ENCODE results near the gene TENM4.

Gene TENM4

GRCh38 chr11:79025622-79026021 lies 415.2 kb downstream of the TENM4 start:
- no peak for TF ChIP-seq FOXM1 (IDR thresholded peaks at IDR 0.05; ENCODE audit: borderline replicate concordance, low read depth)
- no peak for TF ChIP-seq CREB1 (IDR thresholded peaks at IDR 0.05; ENCODE audit: low read depth)
- no peak for TF ChIP-seq NFIC (IDR thresholded peaks at IDR 0.05)
- TF ChIP-seq ZBTB7A (IDR thresholded peaks at IDR 0.05; ENCODE audit: low read depth) = no peak
- no peak for TF ChIP-seq REST (IDR thresholded peaks at IDR 0.05; ENCODE audit: low read depth)
- TF ChIP-seq EGR1 (IDR thresholded peaks at IDR 0.05) = no peak
- TF ChIP-seq CEBPB (IDR thresholded peaks at IDR 0.05) = no peak
- TF ChIP-seq MAX (IDR thresholded peaks at IDR 0.05) = no peak
- TF ChIP-seq TAF1 (IDR thresholded peaks at IDR 0.05; ENCODE audit: low read depth) = no peak
- TF ChIP-seq YY1 (IDR thresholded peaks at IDR 0.05; ENCODE audit: low read depth) = no peak
- no peak for TF ChIP-seq USF1 (IDR thresholded peaks at IDR 0.05)
- TF ChIP-seq EP300 (IDR thresholded peaks at IDR 0.05; ENCODE audit: borderline replicate concordance) = no peak
- TF ChIP-seq RAD21 (IDR thresholded peaks at IDR 0.05; ENCODE audit: low read depth) = no peak
- no peak for TF ChIP-seq TEAD4 (IDR thresholded peaks at IDR 0.05)

GRCh38 chr11:79025097-79025496 lies 415.7 kb downstream of the TENM4 start:
- TF ChIP-seq CREB1 (IDR thresholded peaks at IDR 0.05; ENCODE audit: low read depth) (no peak), USF1 (IDR thresholded peaks at IDR 0.05) (no peak), CEBPB (IDR thresholded peaks at IDR 0.05) (no peak), TEAD4 (IDR thresholded peaks at IDR 0.05) (no peak), REST (IDR thresholded peaks at IDR 0.05; ENCODE audit: low read depth) (no peak), MAX (IDR thresholded peaks at IDR 0.05) (no peak), EP300 (IDR thresholded peaks at IDR 0.05; ENCODE audit: borderline replicate concordance) (no peak), RAD21 (IDR thresholded peaks at IDR 0.05; ENCODE audit: low read depth) (no peak), FOXM1 (IDR thresholded peaks at IDR 0.05; ENCODE audit: borderline replicate concordance, low read depth) (no peak)

GRCh38 chr11:79022265-79022664 lies 418.6 kb downstream of the TENM4 start:
- no peak for TF ChIP-seq USF1 (IDR thresholded peaks at IDR 0.05)
- TF ChIP-seq CEBPB (IDR thresholded peaks at IDR 0.05) = no peak
- TF ChIP-seq TCF12 (IDR thresholded peaks at IDR 0.05; ENCODE audit: low read depth) = no peak
- no peak for TF ChIP-seq FOXM1 (IDR thresholded peaks at IDR 0.05; ENCODE audit: borderline replicate concordance, low read depth)
- TF ChIP-seq EGR1 (IDR thresholded peaks at IDR 0.05) = no peak
- TF ChIP-seq RAD21 (IDR thresholded peaks at IDR 0.05; ENCODE audit: low read depth) = no peak
- no peak for TF ChIP-seq YY1 (IDR thresholded peaks at IDR 0.05; ENCODE audit: low read depth)
- TF ChIP-seq CREB1 (IDR thresholded peaks at IDR 0.05; ENCODE audit: low read depth) = no peak
- TF ChIP-seq TEAD4 (IDR thresholded peaks at IDR 0.05) = no peak
- TF ChIP-seq EP300 (IDR thresholded peaks at IDR 0.05; ENCODE audit: borderline replicate concordance) = no peak
- no peak for TF ChIP-seq REST (IDR thresholded peaks at IDR 0.05; ENCODE audit: low read depth)
- no peak for TF ChIP-seq TAF1 (IDR thresholded peaks at IDR 0.05; ENCODE audit: low read depth)
- TF ChIP-seq NFIC (IDR thresholded peaks at IDR 0.05) = no peak
- no peak for TF ChIP-seq MAX (IDR thresholded peaks at IDR 0.05)
- TF ChIP-seq ZBTB7A (IDR thresholded peaks at IDR 0.05; ENCODE audit: low read depth) = no peak

- TF ChIP-seq EP300 (IDR thresholded peaks at IDR 0.05; ENCODE audit: borderline replicate concordance) (no peak), YY1 (IDR thresholded peaks at IDR 0.05; ENCODE audit: low read depth) (no peak), TEAD4 (IDR thresholded peaks at IDR 0.05) (no peak), NFIC (IDR thresholded peaks at IDR 0.05) (no peak), TAF1 (IDR thresholded peaks at IDR 0.05; ENCODE audit: low read depth) (no peak), CEBPB (IDR thresholded peaks at IDR 0.05) (no peak), RAD21 (IDR thresholded peaks at IDR 0.05; ENCODE audit: low read depth) (no peak), CREB1 (IDR thresholded peaks at IDR 0.05; ENCODE audit: low read depth) (no peak), USF1 (IDR thresholded peaks at IDR 0.05) (no peak), REST (IDR thresholded peaks at IDR 0.05; ENCODE audit: low read depth) (no peak), EGR1 (IDR thresholded peaks at IDR 0.05) (no peak), MAX (IDR thresholded peaks at IDR 0.05) (no peak), TCF12 (IDR thresholded peaks at IDR 0.05; ENCODE audit: low read depth) (no peak), FOXM1 (IDR thresholded peaks at IDR 0.05; ENCODE audit: borderline replicate concordance, low read depth) (no peak), ZBTB7A (IDR thresholded peaks at IDR 0.05; ENCODE audit: low read depth) (no peak)
Observed at GRCh38 chr11:79021601-79022000, 419.2 kb downstream of the TENM4 start.

All from Ishikawa (cell line).